BJ (cell line): Measurements from ENCODE around the gene HTR7. TPM values are rescaled to one million over a fixed set of nuclear protein-coding genes. Genes with fewer than 3 reads are reported as not detected.

Experiments
- CTCF ChIA-PET: fragments of 350-600 bp; formaldehyde crosslinking; extraction: SDS; loops from one replicate; lab custom pipeline; 2021; ENCODE audit warnings: antibody characterized with exemption, inconsistent platforms; lab: Yijun Ruan, JAX
- POLR2A ChIA-PET: fragments of 300-600 bp; sonication (Branson Sonifier 250); formaldehyde crosslinking; extraction: SDS; loops from one replicate; lab custom pipeline; 2021; ENCODE audit warnings: antibody characterized with exemption; lab: Charles Lee
- DNase-seq: peaks from one replicate; pipeline ENCODE4 v3.0.0-alpha.2; 2011; ENCODE audit warnings: low read depth
- H3K27me3 ChIP-seq: 2 replicates; pipeline ENCODE4 v1.6.0; 2011; ENCODE audit warnings: low read length; ENCODE audit not compliant: control insufficient read depth, insufficient read depth
- H3K36me3 ChIP-seq: 2 replicates; pipeline ENCODE4 v1.5.1; 2011; ENCODE audit warnings: low read length; ENCODE audit not compliant: control insufficient read depth, insufficient read depth
- H3K4me3 ChIP-seq: 2 replicates; pipeline ENCODE4 v1.5.1; 2011; ENCODE audit warnings: low read depth, mild to moderate bottlenecking, control low read depth, low read length
- polyA plus RNA-seq: library from polyadenylated mRNA; depleted of rRNA; stranded (reverse); fragments of >200 nt; gene quantifications from 2 replicates; pipeline ENCODE4 v1.2.3, GENCODE V29; 2011
- TF ChIP-seq, protein P1 (sequence below): IDR thresholded peaks from 2 replicates; pipeline ENCODE4 v1.5.1; 2011; ENCODE audit warnings: low read depth, mild to moderate bottlenecking, control low read depth, inconsistent platforms, low read length, moderate library complexity; ENCODE audit not compliant: insufficient read depth

The HTR7 gene
- polyA plus RNA-seq, 1 experiment = 0.16 TPM

DNA sequence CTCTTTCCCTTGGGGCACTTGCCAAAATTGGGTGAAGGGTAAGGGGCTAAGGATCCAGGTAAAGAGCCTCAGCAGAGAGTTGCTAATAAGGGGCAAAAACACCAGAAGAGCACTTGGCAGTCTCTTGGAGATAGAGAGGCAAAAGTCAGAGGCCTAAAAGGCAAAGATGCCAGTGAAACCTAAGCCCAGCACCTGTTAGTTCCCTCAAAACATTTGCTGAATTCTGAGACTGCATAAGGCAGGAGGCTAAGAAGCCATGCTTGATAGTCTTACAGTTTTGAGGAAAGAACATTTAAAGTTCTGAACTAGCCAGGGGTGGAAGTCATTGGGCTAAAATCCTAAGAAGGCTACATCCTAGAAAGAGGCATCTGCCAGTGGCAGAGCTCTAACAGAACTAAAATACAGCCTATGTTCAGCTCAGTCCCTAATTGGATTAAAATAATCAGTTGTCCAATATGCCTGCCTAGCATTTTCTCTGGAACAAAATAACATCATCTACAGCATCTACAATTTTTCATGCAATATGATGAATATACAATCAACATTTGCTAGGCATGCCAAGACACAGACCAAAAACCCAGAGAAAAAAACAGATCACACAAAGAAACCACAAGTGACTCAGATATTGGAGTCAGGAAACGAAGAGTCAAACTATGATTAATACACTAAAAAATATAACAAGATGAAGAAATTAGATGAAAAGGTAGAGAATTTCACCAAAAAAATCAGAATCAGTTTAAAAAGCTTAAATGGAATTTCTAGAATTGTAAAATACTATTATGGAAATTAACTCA, 7.7 kb downstream of the HTR7 start:
- no peak overlapping the region for H3K4me3 ChIP-seq
- H3K27me3 ChIP-seq = no peaks in the 10 kb centered on the region; the same call in none of the 2 replicates
- ChIA-PET POLR2A (no interaction called here), CTCF (interaction anchor here (1.2 kb wide), 1 partner anchor 13 kb away, joined by 4 read pairs; no protein-coding TSS in a partner anchor)
- no peak for DNase-seq
- H3K36me3 ChIP-seq = no peaks in the 10 kb centered on the region
- TF ChIP-seq, protein P1, sequence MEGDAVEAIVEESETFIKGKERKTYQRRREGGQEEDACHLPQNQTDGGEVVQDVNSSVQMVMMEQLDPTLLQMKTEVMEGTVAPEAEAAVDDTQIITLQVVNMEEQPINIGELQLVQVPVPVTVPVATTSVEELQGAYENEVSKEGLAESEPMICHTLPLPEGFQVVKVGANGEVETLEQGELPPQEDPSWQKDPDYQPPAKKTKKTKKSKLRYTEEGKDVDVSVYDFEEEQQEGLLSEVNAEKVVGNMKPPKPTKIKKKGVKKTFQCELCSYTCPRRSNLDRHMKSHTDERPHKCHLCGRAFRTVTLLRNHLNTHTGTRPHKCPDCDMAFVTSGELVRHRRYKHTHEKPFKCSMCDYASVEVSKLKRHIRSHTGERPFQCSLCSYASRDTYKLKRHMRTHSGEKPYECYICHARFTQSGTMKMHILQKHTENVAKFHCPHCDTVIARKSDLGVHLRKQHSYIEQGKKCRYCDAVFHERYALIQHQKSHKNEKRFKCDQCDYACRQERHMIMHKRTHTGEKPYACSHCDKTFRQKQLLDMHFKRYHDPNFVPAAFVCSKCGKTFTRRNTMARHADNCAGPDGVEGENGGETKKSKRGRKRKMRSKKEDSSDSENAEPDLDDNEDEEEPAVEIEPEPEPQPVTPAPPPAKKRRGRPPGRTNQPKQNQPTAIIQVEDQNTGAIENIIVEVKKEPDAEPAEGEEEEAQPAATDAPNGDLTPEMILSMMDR = no peak

DNA sequence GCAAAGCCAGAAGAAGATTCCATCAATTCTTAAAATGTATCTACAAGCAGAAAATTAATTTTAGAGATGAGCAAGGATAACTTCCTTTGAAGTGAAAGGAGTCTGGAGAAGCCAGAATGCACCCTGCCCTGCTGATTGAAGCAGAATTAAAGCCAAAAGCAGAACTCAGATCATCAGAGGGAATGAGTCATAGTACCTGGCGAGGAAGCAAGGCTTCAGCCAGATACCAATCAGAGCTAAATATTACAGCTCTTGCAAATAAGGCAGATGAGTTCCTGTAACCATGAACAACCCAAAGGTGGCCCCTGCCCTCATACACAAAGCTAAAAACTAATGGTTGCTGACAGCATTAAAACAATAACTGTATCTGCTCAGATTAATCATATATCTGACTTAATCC, 10.4 kb downstream of the HTR7 start:
- ChIA-PET CTCF (interaction anchor here (1.1 kb wide), 1 partner anchor 11 kb away, joined by 4 read pairs; the partner anchor contains the start of gene HTR7), POLR2A (no interaction called here)
- H3K4me3 ChIP-seq = no peak overlapping the region
- DNase-seq = no peak
- TF ChIP-seq, protein P1 = no peak
- H3K36me3 ChIP-seq = no peaks in the 10 kb centered on the region
- peaks cover 2% of the 10 kb centered on the region; the same call in 1 of the 2 replicates for H3K27me3 ChIP-seq

DNA sequence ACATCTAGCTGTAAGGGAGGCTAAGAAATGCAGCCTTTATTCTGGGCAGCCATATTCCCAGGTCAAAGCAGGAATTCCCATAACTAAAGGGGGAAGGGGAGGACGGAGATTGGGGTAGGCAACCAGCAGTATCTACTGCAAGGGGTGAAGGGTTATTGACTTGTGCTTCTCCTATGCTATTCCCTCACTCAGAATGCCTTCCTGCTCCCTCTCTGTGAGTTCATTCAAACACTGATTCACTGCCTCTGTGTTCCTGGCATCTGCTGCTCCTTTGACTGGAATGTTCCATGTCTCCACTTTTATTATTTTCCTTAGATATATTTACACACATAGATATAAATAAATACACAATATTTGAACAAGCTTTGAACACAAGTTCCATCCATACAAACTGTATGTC, 11.1 kb downstream of the HTR7 start:
- ChIA-PET CTCF (no interaction called here), POLR2A (no interaction called here)
- no peak for DNase-seq
- Histone ChIP-seq H3K27me3 (peaks cover 2% of the 10 kb centered on the region; the same call in 1 of the 2 replicates), H3K4me3 (no peak overlapping the region), H3K36me3 (no peaks in the 10 kb centered on the region)
- TF ChIP-seq, protein P1 = no peak

DNA sequence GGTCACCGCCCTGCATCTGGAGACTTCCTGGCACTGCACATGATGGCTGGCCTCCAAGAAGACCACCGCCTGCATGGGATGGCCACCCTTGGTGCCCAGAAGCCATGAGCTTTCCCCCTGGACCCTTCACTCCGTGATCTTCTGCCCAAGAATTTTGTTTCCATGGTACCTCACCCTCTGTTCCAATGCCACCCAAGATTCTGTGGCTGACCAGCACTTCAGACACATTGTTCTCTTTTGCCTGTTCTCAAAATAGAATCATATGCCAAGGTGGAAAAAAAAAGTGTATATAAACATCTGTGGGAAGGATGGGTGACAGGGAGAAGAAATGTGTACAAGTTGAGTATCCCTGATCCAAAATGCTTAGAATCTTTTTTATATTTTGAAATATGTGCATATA, 12.1 kb downstream of the HTR7 start:
- POLR2A ChIA-PET = no interaction called here
- TF ChIP-seq, protein P1 = no peak
- no peak overlapping the region for H3K4me3 ChIP-seq
- H3K27me3 ChIP-seq = peaks cover 2% of the 10 kb centered on the region; the same call in 1 of the 2 replicates
- no peaks in the 10 kb centered on the region for H3K36me3 ChIP-seq
- DNase-seq = no peak
- CTCF ChIA-PET = no interaction called here

DNA sequence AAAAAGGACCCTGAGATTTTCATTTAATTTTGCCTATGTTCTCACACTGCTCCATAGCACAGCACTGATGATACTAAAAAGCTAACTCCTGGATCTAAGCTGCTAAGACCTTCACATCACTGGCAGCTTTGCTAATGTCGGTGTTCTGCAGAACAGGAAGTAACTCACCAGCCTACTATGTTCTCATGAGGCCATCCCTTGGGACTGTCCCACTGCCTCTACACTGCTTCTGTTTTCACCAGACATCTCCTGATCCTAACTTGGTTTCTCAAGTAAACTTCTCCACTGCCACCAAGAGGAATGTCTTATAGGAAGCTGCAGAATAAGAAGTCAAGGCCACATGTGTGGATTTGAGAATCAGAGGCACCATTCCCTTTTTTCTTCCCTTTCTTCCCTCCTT, 15.1 kb downstream of the HTR7 start:
- no peak overlapping the region for H3K4me3 ChIP-seq
- no peaks in the 10 kb centered on the region for H3K36me3 ChIP-seq
- no peak for DNase-seq
- TF ChIP-seq, protein P1 = no peak
- POLR2A ChIA-PET = no interaction called here
- peaks cover 2% of the 10 kb centered on the region; the same call in 1 of the 2 replicates for H3K27me3 ChIP-seq
- CTCF ChIA-PET = interaction anchor here (1.3 kb wide), 1 partner anchor 15 kb away, joined by 3 read pairs; the partner anchor contains the start of gene HTR7
